ENCODE data around the gene IGFN1.
"Not testable (repeated sequence)": the region's sequence is repeated elsewhere in the genome, so short reads cannot be mapped to it uniquely, and the experiment has no call there.

Gene IGFN1

DNA sequence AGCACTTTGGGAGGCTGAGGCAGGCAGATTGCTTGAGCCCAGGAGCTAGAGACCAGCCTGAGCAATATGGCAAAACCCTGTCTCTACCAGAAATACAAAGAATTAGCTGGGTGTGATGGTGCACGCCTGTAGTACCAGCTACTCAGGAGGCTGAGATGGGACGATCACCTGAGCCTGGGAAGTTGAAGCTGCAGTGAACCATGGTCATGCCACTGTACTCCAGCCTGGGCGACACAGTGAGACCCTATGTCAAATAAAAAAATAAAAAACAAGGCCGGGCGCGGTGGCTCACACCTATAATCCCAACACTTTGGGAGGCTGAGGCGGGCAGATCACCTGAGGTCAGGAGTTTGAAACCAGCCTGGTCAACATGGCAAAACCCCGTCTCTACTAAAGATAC, 27.6 kb upstream of the IGFN1 start:
- H3K27me3 ChIP-seq (replicated peaks; ENCODE audit: control insufficient read depth, insufficient read depth, low read length, poor library complexity, severe bottlenecking); H3K36me3 ChIP-seq (ENCODE audit: control insufficient read depth, insufficient read depth, low read length); DNase-seq; H3K4me3 ChIP-seq (ENCODE audit: insufficient read depth, low read depth, low read length, poor library complexity, severe bottlenecking); H3K27ac ChIP-seq (ENCODE audit: insufficient read depth, low read length, poor library complexity, severe bottlenecking); H3K9me3 ChIP-seq (ENCODE audit: control insufficient read depth, low read length); H3K4me1 ChIP-seq (ENCODE audit: control insufficient read depth, insufficient read depth, low read length, poor library complexity, severe bottlenecking): not testable (repeated sequence)

DNA sequence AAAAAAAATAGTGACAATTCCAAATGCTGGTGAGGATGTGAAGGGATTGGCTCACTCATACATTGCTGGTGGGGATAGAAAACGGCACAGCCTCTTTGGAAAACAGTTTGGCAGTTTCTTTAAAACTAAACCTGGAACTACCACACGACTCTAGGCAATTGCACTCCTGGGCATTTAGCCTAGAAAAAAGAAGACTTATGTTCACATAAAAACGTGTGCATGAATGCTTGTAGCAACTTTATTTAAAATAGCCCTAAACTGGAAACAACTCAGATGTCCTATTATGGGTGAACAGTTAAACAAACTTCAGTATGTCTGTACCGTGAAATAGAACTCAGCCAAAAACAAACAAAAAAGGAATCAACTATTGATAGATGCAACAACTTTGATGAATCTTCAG, 26.9 kb upstream of the IGFN1 start:
- no peaks in the 10 kb centered on the region for H3K36me3 ChIP-seq (ENCODE audit: control insufficient read depth, insufficient read depth, low read length)
- H3K9me3 ChIP-seq (ENCODE audit: control insufficient read depth, low read length), result no peaks in the 10 kb centered on the region
- no peak for DNase-seq
- H3K4me3 ChIP-seq (ENCODE audit: insufficient read depth, low read depth, low read length, poor library complexity, severe bottlenecking), result no peak overlapping the region
- no peak overlapping the region for H3K27ac ChIP-seq (ENCODE audit: insufficient read depth, low read length, poor library complexity, severe bottlenecking)
- no peaks in the 10 kb centered on the region for H3K27me3 ChIP-seq (replicated peaks; ENCODE audit: control insufficient read depth, insufficient read depth, low read length, poor library complexity, severe bottlenecking)
- H3K4me1 ChIP-seq (ENCODE audit: control insufficient read depth, insufficient read depth, low read length, poor library complexity, severe bottlenecking), result no peaks in the 10 kb centered on the region

DNA sequence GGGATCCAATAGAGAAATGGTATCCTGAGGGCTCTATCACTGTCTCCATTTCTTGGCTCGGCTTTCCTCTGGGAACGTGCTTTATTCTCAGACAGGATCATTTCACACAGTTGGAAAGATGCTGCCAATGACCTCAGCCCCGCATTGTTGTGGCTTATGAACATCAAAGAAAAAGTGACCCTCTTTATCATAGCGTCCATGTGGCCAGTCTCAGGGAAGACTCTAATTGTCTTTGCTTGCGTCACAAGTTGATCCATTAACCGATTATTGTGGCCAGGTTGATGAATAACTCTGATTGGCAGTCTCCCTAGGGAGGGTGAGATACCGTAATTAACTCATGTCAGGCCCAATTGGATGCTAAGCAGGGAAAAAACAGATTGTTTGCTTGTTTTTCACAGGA, 26.0 kb upstream of the IGFN1 start:
- Histone ChIP-seq H3K4me1 (ENCODE audit: control insufficient read depth, insufficient read depth, low read length, poor library complexity, severe bottlenecking) (no peaks in the 10 kb centered on the region), H3K27ac (ENCODE audit: insufficient read depth, low read length, poor library complexity, severe bottlenecking) (no peak overlapping the region), H3K36me3 (ENCODE audit: control insufficient read depth, insufficient read depth, low read length) (no peaks in the 10 kb centered on the region), H3K27me3 (replicated peaks; ENCODE audit: control insufficient read depth, insufficient read depth, low read length, poor library complexity, severe bottlenecking) (no peaks in the 10 kb centered on the region), H3K4me3 (ENCODE audit: insufficient read depth, low read depth, low read length, poor library complexity, severe bottlenecking) (no peak overlapping the region), H3K9me3 (ENCODE audit: control insufficient read depth, low read length) (no peaks in the 10 kb centered on the region)
- no peak for DNase-seq

DNA sequence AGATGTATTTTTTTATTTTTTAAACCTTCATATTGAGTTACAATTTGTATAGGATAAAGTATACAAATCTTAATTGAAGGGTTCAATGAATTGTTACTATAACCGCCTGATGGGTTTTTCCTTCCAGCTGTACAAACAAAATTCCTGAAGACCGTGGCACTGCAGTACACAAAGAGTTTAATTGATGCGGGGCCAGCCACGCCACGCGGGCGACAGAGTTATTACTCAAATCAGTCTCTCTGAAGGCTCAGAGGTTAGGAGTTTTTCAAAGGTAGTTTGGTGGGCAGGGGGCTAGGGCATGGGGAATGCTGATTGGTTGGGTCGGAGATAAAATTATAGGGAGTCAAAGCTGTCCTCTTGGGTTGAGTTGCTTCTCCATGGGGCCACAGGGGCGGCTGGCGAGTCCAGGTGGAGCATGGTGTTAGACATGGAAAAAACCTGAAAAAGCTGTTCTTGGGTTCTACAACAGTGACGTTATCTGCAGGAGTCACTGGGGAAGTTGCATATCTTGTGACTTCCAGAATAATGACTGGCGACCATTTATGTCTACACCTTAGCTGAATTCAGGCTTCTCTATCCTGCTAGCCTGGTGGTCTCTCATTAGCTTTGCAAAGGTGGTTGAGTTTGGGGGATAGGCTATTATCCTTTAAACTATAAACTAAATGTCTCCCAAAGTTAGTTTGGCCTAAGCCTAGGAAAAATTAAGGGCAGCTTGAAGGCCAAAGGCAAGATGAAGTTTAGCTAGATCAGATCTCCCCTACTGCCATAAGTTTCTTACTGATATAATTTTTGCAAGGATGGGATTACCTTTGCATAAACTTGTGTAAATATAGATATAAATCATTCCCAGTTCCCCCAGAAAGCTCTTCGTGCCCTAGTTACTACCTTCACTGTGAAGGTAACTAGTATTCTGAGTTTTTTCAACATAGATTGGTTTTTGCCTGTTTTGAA, 23.3 kb upstream of the IGFN1 start:
- H3K9me3 ChIP-seq (ENCODE audit: control insufficient read depth, low read length), result no peaks in the 10 kb centered on the region
- no peak overlapping the region for H3K27ac ChIP-seq (ENCODE audit: insufficient read depth, low read length, poor library complexity, severe bottlenecking)
- no peak overlapping the region for H3K4me3 ChIP-seq (ENCODE audit: insufficient read depth, low read depth, low read length, poor library complexity, severe bottlenecking)
- H3K36me3 ChIP-seq (ENCODE audit: control insufficient read depth, insufficient read depth, low read length), result no peaks in the 10 kb centered on the region
- no peak for DNase-seq
- H3K27me3 ChIP-seq (replicated peaks; ENCODE audit: control insufficient read depth, insufficient read depth, low read length, poor library complexity, severe bottlenecking), result no peaks in the 10 kb centered on the region
- peaks cover 9% of the 10 kb centered on the region for H3K4me1 ChIP-seq (ENCODE audit: control insufficient read depth, insufficient read depth, low read length, poor library complexity, severe bottlenecking)

DNA sequence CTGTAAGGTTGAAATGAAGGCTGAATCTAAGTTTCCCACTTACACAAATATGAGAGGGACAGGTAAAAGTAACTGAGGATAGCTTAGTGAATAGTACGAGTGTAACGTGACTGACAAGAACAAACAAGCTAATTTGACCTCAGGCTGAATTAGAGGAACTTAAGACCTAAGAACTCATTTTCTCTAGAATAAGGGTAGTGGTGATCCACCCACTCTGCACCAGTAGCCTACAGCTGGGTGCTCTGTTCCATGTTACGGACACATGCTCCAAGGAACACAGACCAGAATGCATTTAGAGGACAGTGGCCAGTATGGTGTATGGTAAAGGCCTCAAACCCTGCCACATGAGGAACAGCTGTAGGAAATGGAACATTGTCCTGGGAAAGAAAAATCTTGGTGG, 21.4 kb upstream of the IGFN1 start:
- no peak for DNase-seq
- Histone ChIP-seq H3K4me3 (ENCODE audit: insufficient read depth, low read depth, low read length, poor library complexity, severe bottlenecking) (no peak overlapping the region), H3K36me3 (ENCODE audit: control insufficient read depth, insufficient read depth, low read length) (no peaks in the 10 kb centered on the region), H3K4me1 (ENCODE audit: control insufficient read depth, insufficient read depth, low read length, poor library complexity, severe bottlenecking) (peaks cover 9% of the 10 kb centered on the region), H3K9me3 (ENCODE audit: control insufficient read depth, low read length) (no peaks in the 10 kb centered on the region), H3K27me3 (replicated peaks; ENCODE audit: control insufficient read depth, insufficient read depth, low read length, poor library complexity, severe bottlenecking) (no peaks in the 10 kb centered on the region), H3K27ac (ENCODE audit: insufficient read depth, low read length, poor library complexity, severe bottlenecking) (no peak overlapping the region)

DNA sequence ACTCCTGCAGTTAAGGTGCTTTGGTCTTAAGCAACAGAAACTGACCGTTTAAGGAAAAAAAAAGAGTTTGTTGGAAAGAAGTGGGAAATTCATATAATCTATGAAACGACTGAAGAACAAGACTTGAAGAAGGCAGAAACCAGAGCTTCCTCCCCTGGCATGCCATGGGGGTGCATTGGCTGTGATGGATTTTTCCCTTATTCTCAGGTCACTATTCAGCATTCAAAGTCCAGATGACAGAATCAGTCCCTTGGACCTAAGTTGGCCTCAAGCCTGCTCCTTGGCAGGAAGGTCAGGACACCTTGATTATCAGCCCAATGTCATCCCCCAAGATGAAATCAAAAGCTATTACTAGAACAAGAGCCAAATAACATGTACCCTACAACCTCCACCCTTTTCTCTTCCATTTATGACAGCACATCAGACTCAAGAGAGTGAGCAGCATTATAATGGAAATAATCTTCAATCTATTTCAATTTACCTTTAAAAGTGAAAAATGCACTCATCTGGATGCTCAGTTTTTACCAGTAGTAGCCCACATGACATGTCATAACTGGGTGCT, 20.6 kb upstream of the IGFN1 start:
- H3K27ac ChIP-seq (ENCODE audit: insufficient read depth, low read length, poor library complexity, severe bottlenecking), result no peak overlapping the region
- no peaks in the 10 kb centered on the region for H3K9me3 ChIP-seq (ENCODE audit: control insufficient read depth, low read length)
- peaks cover 9% of the 10 kb centered on the region for H3K4me1 ChIP-seq (ENCODE audit: control insufficient read depth, insufficient read depth, low read length, poor library complexity, severe bottlenecking)
- H3K27me3 ChIP-seq (replicated peaks; ENCODE audit: control insufficient read depth, insufficient read depth, low read length, poor library complexity, severe bottlenecking), result no peaks in the 10 kb centered on the region
- H3K4me3 ChIP-seq (ENCODE audit: insufficient read depth, low read depth, low read length, poor library complexity, severe bottlenecking), result no peak overlapping the region
- no peak for DNase-seq
- no peaks in the 10 kb centered on the region for H3K36me3 ChIP-seq (ENCODE audit: control insufficient read depth, insufficient read depth, low read length)

DNA sequence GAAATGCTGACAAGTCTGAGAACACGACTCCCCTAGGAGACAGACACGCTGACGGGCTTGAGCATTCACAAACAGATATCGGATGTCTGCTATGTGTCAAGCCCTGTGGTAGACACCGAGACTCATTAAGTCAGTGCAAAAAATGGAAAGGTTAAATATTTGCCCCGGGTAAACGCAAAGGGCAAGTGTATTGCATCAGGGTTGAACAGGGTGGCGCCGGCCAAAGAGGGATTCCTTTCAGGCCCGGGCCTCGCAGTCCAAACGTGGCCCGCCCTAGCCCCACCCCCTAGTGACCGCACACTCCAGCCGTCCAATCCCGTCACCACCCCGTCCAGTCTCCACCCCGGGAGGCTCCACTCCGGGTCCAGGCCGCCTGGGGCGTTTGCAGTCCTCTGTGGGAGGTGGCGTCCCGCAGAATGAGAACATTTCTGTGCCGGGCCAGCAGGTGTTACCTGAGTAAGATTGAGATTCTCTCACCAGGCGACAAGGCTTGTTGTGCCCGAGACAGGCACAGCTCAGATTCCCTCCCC, 20.0 kb upstream of the IGFN1 start:
- H3K9me3 ChIP-seq (ENCODE audit: control insufficient read depth, low read length), result no peaks in the 10 kb centered on the region
- H3K36me3 ChIP-seq (ENCODE audit: control insufficient read depth, insufficient read depth, low read length), result no peaks in the 10 kb centered on the region
- DNase-seq, result peak; percentile 57 to 71 (median 61)
- H3K4me1 ChIP-seq (ENCODE audit: control insufficient read depth, insufficient read depth, low read length, poor library complexity, severe bottlenecking), result peaks cover 9% of the 10 kb centered on the region
- peak overlapping the region; percentile 68 for H3K4me3 ChIP-seq (ENCODE audit: insufficient read depth, low read depth, low read length, poor library complexity, severe bottlenecking)
- no peaks in the 10 kb centered on the region for H3K27me3 ChIP-seq (replicated peaks; ENCODE audit: control insufficient read depth, insufficient read depth, low read length, poor library complexity, severe bottlenecking)
- H3K27ac ChIP-seq (ENCODE audit: insufficient read depth, low read length, poor library complexity, severe bottlenecking), result peak overlapping the region; percentile 39

DNA sequence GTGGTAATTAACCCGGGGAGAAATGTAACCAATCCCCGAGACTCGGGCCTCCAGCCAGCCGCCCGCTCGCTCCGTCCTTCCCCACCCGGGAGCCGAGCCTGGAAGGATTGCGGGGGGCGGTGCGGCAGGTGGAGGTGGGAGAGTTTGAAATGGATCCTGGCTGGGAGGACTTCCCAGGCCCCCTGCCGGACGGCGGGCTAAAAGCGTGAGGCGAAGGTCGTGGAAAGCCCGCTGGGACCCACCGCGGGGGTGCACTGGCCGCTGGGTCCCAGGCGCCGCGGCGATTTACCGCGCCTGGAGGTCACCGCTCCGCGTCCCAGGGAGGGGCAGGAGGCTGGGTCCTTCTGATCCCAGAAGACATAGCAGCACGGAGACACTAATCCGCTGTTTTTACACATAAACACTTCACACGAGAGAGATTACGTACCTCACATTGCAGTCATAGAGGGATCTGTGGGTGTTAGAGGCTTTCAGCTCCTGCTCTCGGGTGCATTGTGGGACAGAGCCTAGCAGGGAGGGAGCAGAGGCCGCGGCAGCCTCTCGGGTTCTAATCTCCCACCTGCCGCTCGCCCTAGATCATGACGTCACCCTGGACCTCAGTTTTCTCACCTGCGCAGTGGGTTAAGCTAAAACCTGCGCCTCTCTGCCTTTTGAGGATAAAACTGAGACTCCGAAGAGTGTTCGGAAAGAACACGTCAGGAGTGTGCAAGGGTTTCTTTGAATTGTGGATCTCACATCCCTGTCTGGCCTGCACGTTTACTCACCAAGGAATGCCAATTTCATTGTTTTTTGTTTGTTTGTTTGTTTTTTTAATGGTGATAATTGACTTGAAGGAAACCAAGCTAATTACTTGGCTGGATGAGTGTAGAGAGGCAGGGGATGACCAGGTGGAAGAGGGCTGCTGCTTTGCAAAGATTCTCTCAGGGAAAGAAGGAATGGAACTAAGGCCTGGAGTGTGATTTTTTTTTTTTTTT, 19.3 kb upstream of the IGFN1 start:
- Histone ChIP-seq H3K4me1 (ENCODE audit: control insufficient read depth, insufficient read depth, low read length, poor library complexity, severe bottlenecking) (peaks cover 9% of the 10 kb centered on the region), H3K4me3 (ENCODE audit: insufficient read depth, low read depth, low read length, poor library complexity, severe bottlenecking) (peak overlapping the region; percentile 68), H3K36me3 (ENCODE audit: control insufficient read depth, insufficient read depth, low read length) (no peaks in the 10 kb centered on the region), H3K9me3 (ENCODE audit: control insufficient read depth, low read length) (no peaks in the 10 kb centered on the region), H3K27me3 (replicated peaks; ENCODE audit: control insufficient read depth, insufficient read depth, low read length, poor library complexity, severe bottlenecking) (no peaks in the 10 kb centered on the region), H3K27ac (ENCODE audit: insufficient read depth, low read length, poor library complexity, severe bottlenecking) (peak overlapping the region; percentile 39)
- peak; percentile 14 to 23 (median 18) for DNase-seq

DNA sequence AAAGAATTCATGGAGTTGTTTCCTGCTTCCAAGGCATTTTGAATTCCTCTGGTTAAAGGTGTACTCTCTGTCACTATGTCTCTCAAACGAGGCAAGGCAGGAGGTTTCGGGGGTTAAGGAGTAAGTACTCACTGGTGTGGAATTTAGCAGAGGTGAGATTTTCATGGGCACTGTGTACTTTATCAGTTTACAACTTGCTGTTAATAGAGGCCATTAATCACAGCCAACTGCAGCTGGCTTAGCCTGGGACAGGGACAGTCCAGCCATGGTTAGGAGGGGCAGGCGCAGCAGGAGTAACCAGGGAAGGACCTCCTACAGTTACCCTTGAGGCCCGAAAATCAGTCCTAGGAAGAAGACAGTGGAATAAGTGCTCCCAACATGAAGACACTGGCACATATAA, 18.3 kb upstream of the IGFN1 start:
- no peaks in the 10 kb centered on the region for H3K9me3 ChIP-seq (ENCODE audit: control insufficient read depth, low read length)
- H3K36me3 ChIP-seq (ENCODE audit: control insufficient read depth, insufficient read depth, low read length), result no peaks in the 10 kb centered on the region
- no peaks in the 10 kb centered on the region for H3K27me3 ChIP-seq (replicated peaks; ENCODE audit: control insufficient read depth, insufficient read depth, low read length, poor library complexity, severe bottlenecking)
- no peak overlapping the region for H3K27ac ChIP-seq (ENCODE audit: insufficient read depth, low read length, poor library complexity, severe bottlenecking)
- no peak for DNase-seq
- peaks cover 9% of the 10 kb centered on the region for H3K4me1 ChIP-seq (ENCODE audit: control insufficient read depth, insufficient read depth, low read length, poor library complexity, severe bottlenecking)
- no peak overlapping the region for H3K4me3 ChIP-seq (ENCODE audit: insufficient read depth, low read depth, low read length, poor library complexity, severe bottlenecking)

Data from effector memory CD4-positive, alpha-beta T cell (primary cell).